Neural cell (in vitro differentiated cells): Measurements from ENCODE around the gene ADH4. TPM values are rescaled to one million over a fixed set of nuclear protein-coding genes. Genes with fewer than 3 reads are reported as not detected.

Source experiments
- H2AFZ ChIP-seq: fragments of 200-600, 300-800 bp; sonication (generic), shearing (Covaris generic); 2 replicates; pipeline ENCODE4 v1.6.0; 2014; ENCODE audit warnings: low read depth, mild to moderate bottlenecking, antibody characterized with exemption, low read length, moderate library complexity
- H3F3A ChIP-seq: fragments of 200-600 bp; shearing (Covaris generic); 2 replicates; pipeline ENCODE4 v1.6.1; 2016; ENCODE audit warnings: mild to moderate bottlenecking, moderate library complexity, mixed read lengths, antibody characterized with exemption, low read length; ENCODE audit not compliant: insufficient read depth, poor library complexity, severe bottlenecking
- H3K27ac ChIP-seq: fragments of 200-600, 300-800 bp; sonication (generic), shearing (Covaris generic); 2 replicates; pipeline ENCODE4 v1.5.1; 2014; ENCODE audit warnings: mild to moderate bottlenecking, low read length, moderate library complexity
- H3K27me3 ChIP-seq: fragments of 300-800, 200-600 bp; sonication (generic), shearing (Covaris generic); 2 replicates; pipeline ENCODE4 v1.6.0; 2014; ENCODE audit warnings: mild to moderate bottlenecking, low read depth, low read length, moderate library complexity; ENCODE audit not compliant: insufficient read depth
- H3K36me3 ChIP-seq: fragments of 300-800, 200-600 bp; sonication (generic), shearing (Covaris generic); 2 replicates; pipeline ENCODE4 v1.5.1; 2014; ENCODE audit warnings: mild to moderate bottlenecking, antibody characterized with exemption, low read length, moderate library complexity; ENCODE audit not compliant: insufficient read depth
- H3K4me2 ChIP-seq: fragments of 300-800, 200-600 bp; sonication (generic), shearing (Covaris generic); 2 replicates; pipeline ENCODE4 v1.6.0; 2014; ENCODE audit warnings: mild to moderate bottlenecking, low read length
- H3K4me3 ChIP-seq: fragments of 300-800, 200-600 bp; sonication (generic), shearing (Covaris generic); 2 replicates; pipeline ENCODE4 v1.5.1; 2014; ENCODE audit warnings: mild to moderate bottlenecking, low read length, moderate library complexity
- H3K79me2 ChIP-seq: fragments of 200-600 bp; shearing (Covaris generic); replicated peaks from 2 replicates; pipeline ENCODE4 v1.6.0; 2014; ENCODE audit warnings: mild to moderate bottlenecking, low read length, moderate library complexity; ENCODE audit not compliant: insufficient read depth
- H3K9ac ChIP-seq: fragments of 300-800, 200-600 bp; sonication (generic), shearing (Covaris generic); 2 replicates; pipeline ENCODE4 v1.6.1; 2016; ENCODE audit warnings: mild to moderate bottlenecking, low read length, mixed read lengths
- H3K9me2 ChIP-seq: fragments of 200-600 bp; shearing (Covaris generic); 2 replicates; pipeline ENCODE4 v1.6.1; 2016; ENCODE audit warnings: mild to moderate bottlenecking, low read length, mixed read lengths; ENCODE audit not compliant: insufficient read depth
- H3K9me3 ChIP-seq: fragments of 200-600, 300-800 bp; sonication (generic), shearing (Covaris generic); 2 replicates; pipeline ENCODE4 v1.6.1; 2016; ENCODE audit warnings: mild to moderate bottlenecking, mixed run types, low read length, moderate library complexity, mixed read lengths
- H4K20me1 ChIP-seq: fragments of 200-600 bp; shearing (Covaris generic); 2 replicates; pipeline ENCODE4 v1.6.1; 2016; ENCODE audit warnings: mild to moderate bottlenecking, mixed run types; ENCODE audit not compliant: insufficient read depth
- EP300 ChIP-seq: fragments of 450-650 bp; conservative IDR thresholded peaks from 2 replicates; pipeline ENCODE4 v1.6.1; 2014; ENCODE audit warnings: antibody characterized with exemption, mild to moderate bottlenecking, moderate library complexity; ENCODE audit not compliant: poor library complexity, severe bottlenecking
- EZH2 ChIP-seq: fragments of 200-600, 300-800 bp; shearing (Covaris generic), sonication (generic); IDR thresholded peaks from 2 replicates; pipeline ENCODE4 v1.6.1; 2014; ENCODE audit warnings: antibody characterized with exemption, low read length, borderline replicate concordance, mild to moderate bottlenecking; ENCODE audit not compliant: insufficient read depth, poor library complexity, severe bottlenecking
- MXI1 ChIP-seq: fragments of 450-650 bp; conservative IDR thresholded peaks from 2 replicates; pipeline ENCODE4 v1.6.1; 2014; ENCODE audit warnings: antibody characterized with exemption, mild to moderate bottlenecking; ENCODE audit not compliant: poor library complexity, severe bottlenecking
- POLR2AphosphoS5 ChIP-seq: IDR thresholded peaks from 2 replicates; pipeline ENCODE4 v1.6.1; 2012
- RAD21 ChIP-seq: fragments of 450-650 bp; conservative IDR thresholded peaks from 2 replicates; pipeline ENCODE4 v1.6.1; 2014; ENCODE audit warnings: antibody characterized with exemption, mild to moderate bottlenecking, moderate library complexity
- SMC3 ChIP-seq: fragments of 450-650 bp; conservative IDR thresholded peaks from 2 replicates; pipeline ENCODE4 v1.6.1; 2014; ENCODE audit warnings: antibody characterized with exemption, mild to moderate bottlenecking, moderate library complexity; ENCODE audit not compliant: poor library complexity
- TAF1 ChIP-seq: IDR thresholded peaks from 2 replicates; pipeline ENCODE4 v1.6.1; 2012; ENCODE audit warnings: low read depth
- polyA plus RNA-seq: library from polyadenylated mRNA; depleted of rRNA; stranded (reverse); fragments of >200 nt; gene quantifications from 2 replicates; pipeline ENCODE4 v1.2.3, GENCODE V29; 2014
- TF ChIP-seq, protein P1 (sequence below): IDR thresholded peaks from 2 replicates; pipeline ENCODE4 v1.6.1; 2012; ENCODE audit warnings: borderline replicate concordance
- TF ChIP-seq, protein P2 (sequence below): fragments of 450-650 bp; IDR thresholded peaks from 2 replicates; pipeline ENCODE4 v1.5.1; 2014; ENCODE audit warnings: antibody characterized with exemption, mild to moderate bottlenecking, moderate library complexity; ENCODE audit not compliant: poor library complexity, severe bottlenecking

Gene ADH4
- polyA plus RNA-seq, 1 donor from 2014 or later = not detected

DNA sequence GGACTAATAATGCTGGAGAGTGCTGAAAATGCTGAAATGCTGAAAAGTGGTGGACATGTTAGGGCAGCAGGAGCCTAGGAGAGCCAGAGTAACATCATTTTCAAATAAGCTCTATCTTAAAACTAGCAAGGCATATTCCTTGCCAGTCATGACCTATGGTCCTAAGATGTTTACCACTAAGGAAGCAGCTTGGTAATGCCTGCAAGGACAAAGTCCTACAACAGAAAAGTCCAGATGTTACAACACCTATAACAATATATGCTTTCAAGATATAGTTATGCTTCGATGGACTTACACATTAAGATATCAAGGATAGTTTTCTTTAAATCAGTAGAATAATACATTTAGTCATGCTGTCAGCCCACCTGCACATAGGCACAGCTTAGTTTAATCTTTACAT lies 4.5 kb upstream of the ADH4 start:
- H3K9me3 ChIP-seq = peaks cover 4% of the 10 kb centered on the region
- H3K27ac ChIP-seq = no peak overlapping the region
- H3K4me2 ChIP-seq = no peak overlapping the region
- H3K36me3 ChIP-seq = no peaks in the 10 kb centered on the region
- no peaks in the 10 kb centered on the region for H3K9me2 ChIP-seq
- no peak overlapping the region for H3K4me3 ChIP-seq
- no peak overlapping the region for H3K9ac ChIP-seq
- no peak overlapping the region for H2AFZ ChIP-seq
- H4K20me1 ChIP-seq = no peaks in the 10 kb centered on the region
- no peaks in the 10 kb centered on the region for H3K27me3 ChIP-seq
- TF ChIP-seq EZH2 (no peak), RAD21 (no peak), POLR2AphosphoS5 (no peak), MXI1 (no peak), TAF1 (no peak), EP300 (no peak), SMC3 (no peak)
- TF ChIP-seq, protein P1, sequence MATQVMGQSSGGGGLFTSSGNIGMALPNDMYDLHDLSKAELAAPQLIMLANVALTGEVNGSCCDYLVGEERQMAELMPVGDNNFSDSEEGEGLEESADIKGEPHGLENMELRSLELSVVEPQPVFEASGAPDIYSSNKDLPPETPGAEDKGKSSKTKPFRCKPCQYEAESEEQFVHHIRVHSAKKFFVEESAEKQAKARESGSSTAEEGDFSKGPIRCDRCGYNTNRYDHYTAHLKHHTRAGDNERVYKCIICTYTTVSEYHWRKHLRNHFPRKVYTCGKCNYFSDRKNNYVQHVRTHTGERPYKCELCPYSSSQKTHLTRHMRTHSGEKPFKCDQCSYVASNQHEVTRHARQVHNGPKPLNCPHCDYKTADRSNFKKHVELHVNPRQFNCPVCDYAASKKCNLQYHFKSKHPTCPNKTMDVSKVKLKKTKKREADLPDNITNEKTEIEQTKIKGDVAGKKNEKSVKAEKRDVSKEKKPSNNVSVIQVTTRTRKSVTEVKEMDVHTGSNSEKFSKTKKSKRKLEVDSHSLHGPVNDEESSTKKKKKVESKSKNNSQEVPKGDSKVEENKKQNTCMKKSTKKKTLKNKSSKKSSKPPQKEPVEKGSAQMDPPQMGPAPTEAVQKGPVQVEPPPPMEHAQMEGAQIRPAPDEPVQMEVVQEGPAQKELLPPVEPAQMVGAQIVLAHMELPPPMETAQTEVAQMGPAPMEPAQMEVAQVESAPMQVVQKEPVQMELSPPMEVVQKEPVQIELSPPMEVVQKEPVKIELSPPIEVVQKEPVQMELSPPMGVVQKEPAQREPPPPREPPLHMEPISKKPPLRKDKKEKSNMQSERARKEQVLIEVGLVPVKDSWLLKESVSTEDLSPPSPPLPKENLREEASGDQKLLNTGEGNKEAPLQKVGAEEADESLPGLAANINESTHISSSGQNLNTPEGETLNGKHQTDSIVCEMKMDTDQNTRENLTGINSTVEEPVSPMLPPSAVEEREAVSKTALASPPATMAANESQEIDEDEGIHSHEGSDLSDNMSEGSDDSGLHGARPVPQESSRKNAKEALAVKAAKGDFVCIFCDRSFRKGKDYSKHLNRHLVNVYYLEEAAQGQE = no peak
- TF ChIP-seq, protein P2, sequence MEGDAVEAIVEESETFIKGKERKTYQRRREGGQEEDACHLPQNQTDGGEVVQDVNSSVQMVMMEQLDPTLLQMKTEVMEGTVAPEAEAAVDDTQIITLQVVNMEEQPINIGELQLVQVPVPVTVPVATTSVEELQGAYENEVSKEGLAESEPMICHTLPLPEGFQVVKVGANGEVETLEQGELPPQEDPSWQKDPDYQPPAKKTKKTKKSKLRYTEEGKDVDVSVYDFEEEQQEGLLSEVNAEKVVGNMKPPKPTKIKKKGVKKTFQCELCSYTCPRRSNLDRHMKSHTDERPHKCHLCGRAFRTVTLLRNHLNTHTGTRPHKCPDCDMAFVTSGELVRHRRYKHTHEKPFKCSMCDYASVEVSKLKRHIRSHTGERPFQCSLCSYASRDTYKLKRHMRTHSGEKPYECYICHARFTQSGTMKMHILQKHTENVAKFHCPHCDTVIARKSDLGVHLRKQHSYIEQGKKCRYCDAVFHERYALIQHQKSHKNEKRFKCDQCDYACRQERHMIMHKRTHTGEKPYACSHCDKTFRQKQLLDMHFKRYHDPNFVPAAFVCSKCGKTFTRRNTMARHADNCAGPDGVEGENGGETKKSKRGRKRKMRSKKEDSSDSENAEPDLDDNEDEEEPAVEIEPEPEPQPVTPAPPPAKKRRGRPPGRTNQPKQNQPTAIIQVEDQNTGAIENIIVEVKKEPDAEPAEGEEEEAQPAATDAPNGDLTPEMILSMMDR = no peak
- no peaks in the 10 kb centered on the region for H3F3A ChIP-seq
- no peaks in the 10 kb centered on the region for H3K79me2 ChIP-seq

DNA sequence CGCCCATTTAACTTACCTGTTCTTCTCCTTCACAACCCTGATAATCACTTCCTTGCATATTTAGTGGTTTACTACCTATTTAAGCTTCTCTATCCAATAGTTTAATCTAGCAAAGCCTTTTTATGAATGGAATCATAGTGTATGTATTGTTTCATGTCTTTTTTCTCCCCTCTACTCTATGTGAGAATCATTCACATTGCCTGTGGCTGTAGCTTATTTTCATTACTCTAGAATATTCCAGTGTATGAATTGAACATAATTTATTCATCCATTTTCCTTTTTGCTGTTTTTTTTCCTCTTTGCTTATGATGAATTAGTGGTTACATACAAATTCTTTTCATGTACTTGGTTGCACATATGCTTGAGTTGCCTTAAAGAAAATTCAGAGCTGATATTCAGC lies 490 bp upstream of the ADH4 start:
- Histone ChIP-seq H3K9me3 (no peaks in the 10 kb centered on the region), H3K27me3 (no peaks in the 10 kb centered on the region), H3K27ac (no peak overlapping the region), H3K79me2 (no peaks in the 10 kb centered on the region), H3K36me3 (no peaks in the 10 kb centered on the region), H3K9me2 (no peaks in the 10 kb centered on the region), H3K4me3 (no peak overlapping the region), H4K20me1 (no peaks in the 10 kb centered on the region), H3F3A (no peaks in the 10 kb centered on the region), H3K9ac (no peak overlapping the region), H3K4me2 (no peak overlapping the region), H2AFZ (no peak overlapping the region)
- TF ChIP-seq EP300 = no peak
- TF ChIP-seq MXI1 = no peak
- no peak for TF ChIP-seq POLR2AphosphoS5
- TF ChIP-seq, protein P2 = no peak
- TF ChIP-seq SMC3 = no peak
